ENCODE data around the gene SHROOM4.

The SHROOM4 gene

DNA sequence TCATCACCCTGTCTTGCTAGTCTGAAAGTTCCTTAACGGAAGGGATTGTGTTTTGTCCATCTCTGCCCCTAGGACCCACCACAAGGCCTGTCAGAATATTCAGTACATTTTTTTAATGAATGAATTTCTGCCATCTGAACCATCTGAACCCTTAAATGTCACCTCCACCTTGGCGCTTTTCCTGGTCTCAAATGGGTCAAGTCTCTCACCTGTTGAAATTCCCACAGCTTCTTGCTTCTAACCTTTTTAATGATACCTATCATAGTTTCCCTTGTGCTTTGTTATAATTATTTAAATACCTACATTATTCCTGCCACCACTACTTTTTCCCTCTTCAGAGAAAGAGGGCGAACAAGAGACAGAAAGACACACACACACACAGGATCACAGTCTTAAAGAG lies 48.0 kb downstream of the SHROOM4 start:
- Histone ChIP-seq H3K27me3 (replicated peaks; ENCODE audit: control insufficient read depth, insufficient read depth, low read length, poor library complexity, severe bottlenecking) (no peaks in the 10 kb centered on the region), H3K4me1 (ENCODE audit: control insufficient read depth, insufficient read depth, low read length, poor library complexity, severe bottlenecking) (no peaks in the 10 kb centered on the region), H3K36me3 (ENCODE audit: control insufficient read depth, insufficient read depth, low read length) (no peaks in the 10 kb centered on the region), H3K27ac (ENCODE audit: insufficient read depth, low read length, poor library complexity, severe bottlenecking) (no peak overlapping the region), H3K9me3 (ENCODE audit: control insufficient read depth, low read length) (no peaks in the 10 kb centered on the region), H3K4me3 (ENCODE audit: insufficient read depth, low read depth, low read length, poor library complexity, severe bottlenecking) (no peak overlapping the region)
- no peak for DNase-seq

DNA sequence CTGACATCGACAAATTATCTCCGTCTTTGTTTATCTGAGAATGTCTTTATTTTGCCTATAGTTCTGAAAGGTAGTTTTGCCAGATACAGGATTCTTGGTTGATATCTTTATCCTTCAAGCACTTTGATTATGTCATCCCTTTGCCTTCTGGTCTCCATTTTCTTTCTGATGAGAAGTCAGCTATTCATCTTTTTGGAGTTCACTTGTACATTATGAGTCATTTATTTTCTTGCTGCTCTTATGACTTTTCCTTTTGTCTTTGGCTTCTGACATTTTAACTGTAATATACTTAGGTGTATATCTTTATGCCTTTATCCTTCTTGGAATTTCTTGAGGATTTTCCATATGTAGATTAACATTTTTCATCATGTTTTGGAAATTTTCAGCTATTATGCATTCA lies 51.4 kb downstream of the SHROOM4 start:
- H3K27ac ChIP-seq (ENCODE audit: insufficient read depth, low read length, poor library complexity, severe bottlenecking): no peak overlapping the region
- no peaks in the 10 kb centered on the region for H3K36me3 ChIP-seq (ENCODE audit: control insufficient read depth, insufficient read depth, low read length)
- H3K4me1 ChIP-seq (ENCODE audit: control insufficient read depth, insufficient read depth, low read length, poor library complexity, severe bottlenecking): no peaks in the 10 kb centered on the region
- no peak for DNase-seq
- no peaks in the 10 kb centered on the region for H3K9me3 ChIP-seq (ENCODE audit: control insufficient read depth, low read length)
- no peak overlapping the region for H3K4me3 ChIP-seq (ENCODE audit: insufficient read depth, low read depth, low read length, poor library complexity, severe bottlenecking)
- H3K27me3 ChIP-seq (replicated peaks; ENCODE audit: control insufficient read depth, insufficient read depth, low read length, poor library complexity, severe bottlenecking): no peaks in the 10 kb centered on the region

DNA sequence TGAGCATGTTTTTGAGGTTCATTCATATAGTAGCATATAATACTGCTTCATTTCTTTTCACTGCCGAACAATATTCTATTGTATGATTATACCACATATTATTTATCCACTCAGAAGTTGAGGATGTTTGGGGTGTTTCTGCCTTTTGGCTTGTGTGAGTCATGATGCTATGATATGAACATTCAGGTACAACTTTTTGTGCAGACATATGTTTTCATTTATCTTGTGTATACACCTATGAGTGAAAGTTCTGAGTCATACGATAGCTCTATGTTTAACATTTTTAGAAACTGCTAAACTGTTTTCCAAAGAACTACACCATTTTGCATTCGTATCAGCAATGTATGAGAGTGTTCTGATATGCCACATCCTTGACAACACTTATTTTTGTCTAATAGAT lies 57.7 kb downstream of the SHROOM4 start:
- Histone ChIP-seq H3K27ac (ENCODE audit: insufficient read depth, low read length, poor library complexity, severe bottlenecking) (no peak overlapping the region), H3K4me1 (ENCODE audit: control insufficient read depth, insufficient read depth, low read length, poor library complexity, severe bottlenecking) (no peaks in the 10 kb centered on the region), H3K27me3 (replicated peaks; ENCODE audit: control insufficient read depth, insufficient read depth, low read length, poor library complexity, severe bottlenecking) (no peaks in the 10 kb centered on the region), H3K4me3 (ENCODE audit: insufficient read depth, low read depth, low read length, poor library complexity, severe bottlenecking) (no peak overlapping the region), H3K36me3 (ENCODE audit: control insufficient read depth, insufficient read depth, low read length) (no peaks in the 10 kb centered on the region), H3K9me3 (ENCODE audit: control insufficient read depth, low read length) (no peaks in the 10 kb centered on the region)
- DNase-seq: no peak

DNA sequence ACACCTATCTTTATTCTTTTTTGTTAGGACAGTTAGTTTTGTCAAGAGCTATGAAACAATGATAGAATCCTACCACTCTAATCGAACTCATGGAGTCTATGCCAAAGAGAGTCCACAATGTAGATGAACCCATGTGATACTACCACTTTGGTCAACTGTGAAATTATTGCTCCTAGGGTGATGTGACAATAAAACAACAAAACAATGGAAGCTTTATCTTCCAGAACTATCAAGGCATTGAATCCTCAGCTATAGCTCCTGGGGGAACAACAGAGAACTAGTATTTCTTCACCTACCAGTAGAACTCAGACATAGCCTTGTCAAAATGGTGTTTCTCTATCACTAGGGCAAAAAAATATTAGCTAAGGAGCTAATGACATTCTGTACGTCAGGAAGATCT lies 62.9 kb downstream of the SHROOM4 start:
- no peaks in the 10 kb centered on the region for H3K36me3 ChIP-seq (ENCODE audit: control insufficient read depth, insufficient read depth, low read length)
- no peaks in the 10 kb centered on the region for H3K9me3 ChIP-seq (ENCODE audit: control insufficient read depth, low read length)
- no peaks in the 10 kb centered on the region for H3K4me1 ChIP-seq (ENCODE audit: control insufficient read depth, insufficient read depth, low read length, poor library complexity, severe bottlenecking)
- no peak for DNase-seq
- peaks cover 3% of the 10 kb centered on the region for H3K27me3 ChIP-seq (replicated peaks; ENCODE audit: control insufficient read depth, insufficient read depth, low read length, poor library complexity, severe bottlenecking)
- no peak overlapping the region for H3K4me3 ChIP-seq (ENCODE audit: insufficient read depth, low read depth, low read length, poor library complexity, severe bottlenecking)
- H3K27ac ChIP-seq (ENCODE audit: insufficient read depth, low read length, poor library complexity, severe bottlenecking): no peak overlapping the region

DNA sequence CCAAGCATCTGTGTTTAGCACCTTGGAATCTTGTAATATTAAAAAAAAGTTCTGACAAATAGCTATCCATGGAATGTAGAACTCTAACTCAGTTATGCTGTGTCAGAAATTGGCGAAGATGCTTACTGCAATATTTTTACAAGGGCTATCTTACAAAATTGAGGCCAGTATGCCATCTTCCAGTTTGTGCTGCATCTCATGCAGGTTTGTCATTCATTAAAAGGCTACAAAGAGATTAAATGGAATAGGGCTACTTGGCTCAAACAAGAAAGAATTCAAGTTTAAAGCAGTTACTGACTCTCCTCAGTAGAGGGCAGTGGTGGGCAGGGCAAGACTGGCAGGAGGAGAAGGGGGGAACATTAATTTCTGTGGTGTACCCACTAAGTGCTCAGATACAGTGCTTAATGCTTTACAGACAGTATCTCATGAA lies 66.5 kb downstream of the SHROOM4 start:
- H3K9me3 ChIP-seq (ENCODE audit: control insufficient read depth, low read length): no peaks in the 10 kb centered on the region
- no peak overlapping the region for H3K4me3 ChIP-seq (ENCODE audit: insufficient read depth, low read depth, low read length, poor library complexity, severe bottlenecking)
- H3K27ac ChIP-seq (ENCODE audit: insufficient read depth, low read length, poor library complexity, severe bottlenecking): no peak overlapping the region
- H3K4me1 ChIP-seq (ENCODE audit: control insufficient read depth, insufficient read depth, low read length, poor library complexity, severe bottlenecking): no peaks in the 10 kb centered on the region
- peaks cover 3% of the 10 kb centered on the region for H3K27me3 ChIP-seq (replicated peaks; ENCODE audit: control insufficient read depth, insufficient read depth, low read length, poor library complexity, severe bottlenecking)
- no peaks in the 10 kb centered on the region for H3K36me3 ChIP-seq (ENCODE audit: control insufficient read depth, insufficient read depth, low read length)
- DNase-seq: no peak

DNA sequence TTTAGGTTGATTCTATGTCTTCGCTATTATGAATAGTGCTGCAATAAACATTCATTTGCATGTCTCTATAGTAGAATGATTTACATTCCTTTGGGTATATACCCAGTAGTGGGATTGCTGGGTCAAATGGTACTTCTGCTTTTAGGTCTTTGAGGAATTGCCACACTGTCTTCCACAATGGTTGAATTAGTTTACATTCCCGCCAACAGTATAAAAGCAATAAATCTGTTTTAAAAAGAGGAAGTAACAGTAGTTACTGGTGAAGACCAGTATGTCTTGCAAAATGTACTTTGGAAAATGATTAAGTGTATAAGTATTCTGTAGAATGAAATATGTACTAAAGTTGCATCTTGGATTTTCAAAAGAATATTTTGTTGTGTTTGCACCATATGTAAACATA lies 77.3 kb downstream of the SHROOM4 start:
- DNase-seq: no peak
- Histone ChIP-seq H3K4me1 (ENCODE audit: control insufficient read depth, insufficient read depth, low read length, poor library complexity, severe bottlenecking) (no peaks in the 10 kb centered on the region), H3K27ac (ENCODE audit: insufficient read depth, low read length, poor library complexity, severe bottlenecking) (no peak overlapping the region), H3K9me3 (ENCODE audit: control insufficient read depth, low read length) (no peaks in the 10 kb centered on the region), H3K27me3 (replicated peaks; ENCODE audit: control insufficient read depth, insufficient read depth, low read length, poor library complexity, severe bottlenecking) (no peaks in the 10 kb centered on the region), H3K36me3 (ENCODE audit: control insufficient read depth, insufficient read depth, low read length) (no peaks in the 10 kb centered on the region), H3K4me3 (ENCODE audit: insufficient read depth, low read depth, low read length, poor library complexity, severe bottlenecking) (no peak overlapping the region)

DNA sequence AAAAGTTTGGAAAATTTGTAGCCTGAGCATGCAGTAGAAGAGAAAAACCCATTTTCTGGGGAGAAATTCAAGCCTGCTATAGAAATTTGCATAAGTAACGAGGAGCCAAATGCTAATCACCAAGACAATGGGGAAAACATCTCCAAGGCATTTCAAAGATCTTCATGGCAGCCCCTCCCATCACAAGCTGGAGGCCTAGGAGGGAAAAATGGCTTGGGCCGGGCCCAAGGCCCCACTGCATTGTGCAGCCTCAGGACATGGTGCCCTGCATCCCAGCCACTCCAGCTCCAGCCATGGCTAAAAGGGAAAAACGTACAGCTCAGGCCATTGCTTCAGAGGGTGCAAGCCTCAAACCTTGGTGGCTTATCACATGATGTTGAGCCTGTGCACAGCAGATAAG lies 87.7 kb downstream of the SHROOM4 start:
- H3K4me1 ChIP-seq (ENCODE audit: control insufficient read depth, insufficient read depth, low read length, poor library complexity, severe bottlenecking): no peaks in the 10 kb centered on the region
- H3K4me3 ChIP-seq (ENCODE audit: insufficient read depth, low read depth, low read length, poor library complexity, severe bottlenecking): no peak overlapping the region
- no peaks in the 10 kb centered on the region for H3K9me3 ChIP-seq (ENCODE audit: control insufficient read depth, low read length)

DNA sequence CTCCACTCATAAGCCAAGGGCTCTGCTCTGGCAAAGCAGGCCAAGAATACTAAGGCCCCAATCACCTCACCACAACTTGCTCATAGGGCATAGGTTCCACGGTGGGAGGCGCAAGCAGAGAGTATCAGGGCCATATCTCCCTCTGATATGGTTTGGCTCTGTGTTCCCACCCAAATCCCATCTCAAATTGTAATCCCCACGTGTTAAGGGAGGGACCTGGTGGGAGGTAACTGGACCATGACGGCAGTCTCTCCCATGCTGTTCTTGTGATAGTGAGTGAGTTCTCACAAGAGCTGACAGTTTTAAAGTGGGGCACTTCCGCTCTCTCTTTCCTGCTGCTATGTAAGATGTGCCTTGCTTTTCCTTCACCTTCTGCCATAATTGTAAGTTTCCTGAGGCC lies 88.7 kb downstream of the SHROOM4 start:
- H3K4me1 ChIP-seq (ENCODE audit: control insufficient read depth, insufficient read depth, low read length, poor library complexity, severe bottlenecking): no peaks in the 10 kb centered on the region
- H3K36me3 ChIP-seq (ENCODE audit: control insufficient read depth, insufficient read depth, low read length): no peaks in the 10 kb centered on the region
- H3K27me3 ChIP-seq (replicated peaks; ENCODE audit: control insufficient read depth, insufficient read depth, low read length, poor library complexity, severe bottlenecking): no peaks in the 10 kb centered on the region
- H3K27ac ChIP-seq (ENCODE audit: insufficient read depth, low read length, poor library complexity, severe bottlenecking): no peak overlapping the region
- H3K9me3 ChIP-seq (ENCODE audit: control insufficient read depth, low read length): no peaks in the 10 kb centered on the region
- no peak overlapping the region for H3K4me3 ChIP-seq (ENCODE audit: insufficient read depth, low read depth, low read length, poor library complexity, severe bottlenecking)
- DNase-seq: no peak

More for the DNA sequence above, 87.7 kb downstream of the SHROOM4 start:
- no peak for DNase-seq
- Histone ChIP-seq H3K36me3 (ENCODE audit: control insufficient read depth, insufficient read depth, low read length) (no peaks in the 10 kb centered on the region), H3K27me3 (replicated peaks; ENCODE audit: control insufficient read depth, insufficient read depth, low read length, poor library complexity, severe bottlenecking) (no peaks in the 10 kb centered on the region), H3K27ac (ENCODE audit: insufficient read depth, low read length, poor library complexity, severe bottlenecking) (no peak overlapping the region)

DNA sequence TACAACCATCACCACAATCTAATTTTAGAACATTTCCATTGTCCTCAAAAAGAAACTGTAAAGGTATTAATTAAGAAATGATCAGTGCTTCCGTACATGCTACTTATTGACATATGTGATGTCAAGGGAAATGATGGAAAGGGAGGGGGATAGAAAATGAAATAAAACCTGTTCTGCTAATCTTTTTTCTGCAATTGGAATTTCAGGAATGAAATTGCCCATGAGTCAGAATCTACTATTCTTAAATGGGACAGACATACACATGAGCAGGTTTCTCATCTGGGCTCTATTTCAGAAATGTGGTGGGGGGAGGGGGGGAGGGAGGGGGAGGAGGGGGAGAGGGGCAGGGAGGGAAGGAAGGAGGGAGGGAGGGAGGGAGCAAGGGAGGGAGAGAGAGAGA lies 91.0 kb downstream of the SHROOM4 start:
- H3K9me3 ChIP-seq (ENCODE audit: control insufficient read depth, low read length): no peaks in the 10 kb centered on the region
- no peak overlapping the region for H3K4me3 ChIP-seq (ENCODE audit: insufficient read depth, low read depth, low read length, poor library complexity, severe bottlenecking)
- H3K4me1 ChIP-seq (ENCODE audit: control insufficient read depth, insufficient read depth, low read length, poor library complexity, severe bottlenecking): no peaks in the 10 kb centered on the region
- H3K36me3 ChIP-seq (ENCODE audit: control insufficient read depth, insufficient read depth, low read length): no peaks in the 10 kb centered on the region
- H3K27me3 ChIP-seq (replicated peaks; ENCODE audit: control insufficient read depth, insufficient read depth, low read length, poor library complexity, severe bottlenecking): no peaks in the 10 kb centered on the region
- no peak for DNase-seq
- no peak overlapping the region for H3K27ac ChIP-seq (ENCODE audit: insufficient read depth, low read length, poor library complexity, severe bottlenecking)

DNA sequence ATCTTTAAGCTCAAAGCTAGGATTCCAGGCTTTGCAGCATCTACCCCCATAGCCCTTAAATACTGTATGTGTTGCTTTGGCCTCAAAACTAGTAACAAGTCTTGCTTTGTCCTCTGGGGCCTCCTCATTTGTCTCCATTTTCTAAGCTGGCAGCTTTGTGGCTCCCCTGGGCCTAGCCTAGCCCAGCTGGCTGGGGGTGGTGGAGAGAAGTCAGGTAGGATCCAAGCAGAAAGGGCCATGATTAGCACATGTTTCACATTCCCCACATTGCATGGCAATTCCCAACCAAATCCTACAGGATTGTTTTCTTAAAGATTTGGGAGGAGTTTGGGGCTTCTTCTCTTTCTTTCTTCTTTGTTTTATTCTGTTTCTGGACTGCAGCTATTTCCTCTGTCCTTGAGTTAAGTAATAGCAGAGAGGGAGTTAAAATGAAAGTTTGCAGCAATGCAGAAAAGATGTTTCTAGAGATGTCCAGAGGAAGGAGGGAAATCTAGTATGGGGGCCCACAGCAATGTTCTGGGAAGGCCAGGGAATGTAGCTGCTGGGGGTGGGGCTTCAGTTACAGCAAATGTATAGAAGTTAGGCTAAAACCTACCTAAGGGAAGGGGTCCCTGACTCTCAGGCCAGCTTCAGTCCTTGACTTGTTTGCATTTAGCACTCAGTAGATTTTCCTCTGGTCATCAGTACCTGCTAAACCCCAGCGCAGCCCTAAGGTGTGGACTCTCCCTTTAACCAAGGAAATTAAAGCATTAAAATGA lies 92.1 kb downstream of the SHROOM4 start:
- H3K36me3 ChIP-seq (ENCODE audit: control insufficient read depth, insufficient read depth, low read length): no peaks in the 10 kb centered on the region
- no peak overlapping the region for H3K27ac ChIP-seq (ENCODE audit: insufficient read depth, low read length, poor library complexity, severe bottlenecking)
- H3K27me3 ChIP-seq (replicated peaks; ENCODE audit: control insufficient read depth, insufficient read depth, low read length, poor library complexity, severe bottlenecking): no peaks in the 10 kb centered on the region
- H3K4me3 ChIP-seq (ENCODE audit: insufficient read depth, low read depth, low read length, poor library complexity, severe bottlenecking): no peak overlapping the region
- H3K4me1 ChIP-seq (ENCODE audit: control insufficient read depth, insufficient read depth, low read length, poor library complexity, severe bottlenecking): no peaks in the 10 kb centered on the region
- H3K9me3 ChIP-seq (ENCODE audit: control insufficient read depth, low read length): no peaks in the 10 kb centered on the region
- no peak for DNase-seq
